ENCODE data around the gene EHD4.
A peak's percentile ranks its signal among the peaks of the same experiment; 100 is the strongest.

The EHD4 gene

GRCh38 chr15:41853831-41854230, 118.5 kb downstream of the EHD4 start:
- DNase-seq: no peak

GRCh38 chr15:41852736-41853590, 119.4 kb downstream of the EHD4 start:
- DNase-seq: no peak

GRCh38 chr15:41851755-41852370, 120.5 kb downstream of the EHD4 start:
- DNase-seq: no peak

- DNase-seq: no peak
Observed at GRCh38 chr15:41851167-41851523, 121.2 kb downstream of the EHD4 start.

- DNase-seq: no peak
Observed at GRCh38 chr15:41850482-41851166, 121.7 kb downstream of the EHD4 start.

GRCh38 chr15:41849861-41850260, 122.5 kb downstream of the EHD4 start:
- no peak for DNase-seq

- no peak for DNase-seq
Observed at GRCh38 chr15:41849204-41849603, 123.2 kb downstream of the EHD4 start.

- DNase-seq: peak; percentile 9
Observed at GRCh38 chr15:41848631-41849030, 123.7 kb downstream of the EHD4 start.

GRCh38 chr15:41847981-41848380, 124.4 kb downstream of the EHD4 start:
- DNase-seq: no peak

- DNase-seq: no peak
Observed at GRCh38 chr15:41847206-41847605, 125.2 kb downstream of the EHD4 start.
